NCI-H774 (cell line): ENCODE data around the gene FGGY.
"Not testable (repeated sequence)": the region's sequence is repeated elsewhere in the genome, so short reads cannot be mapped to it uniquely, and the experiment has no call there.

ENCODE experiments used
- DNase-seq: peaks from one replicate; lab custom pipeline; 2025; lab: John Stamatoyannopoulos, UW

Gene FGGY

GRCh38 chr1:59289570-59289969, 7.3 kb upstream of the FGGY start:
- DNase-seq = no peak

- no peak for DNase-seq
These were observed 6.5 kb upstream of the FGGY start for GRCh38 chr1:59290193-59290949.

- no peak for DNase-seq
These were observed 5.3 kb upstream of the FGGY start for GRCh38 chr1:59291561-59291960.

GRCh38 chr1:59292562-59292961, 4.3 kb upstream of the FGGY start:
- no peak for DNase-seq

- no peak for DNase-seq
These were observed 3.7 kb upstream of the FGGY start for GRCh38 chr1:59293206-59293605.

- no peak for DNase-seq
These were observed 3.0 kb upstream of the FGGY start for GRCh38 chr1:59293849-59294248.

- no peak for DNase-seq
These were observed 2.5 kb upstream of the FGGY start for GRCh38 chr1:59294423-59294822.

- no peak for DNase-seq
These were observed 1.3 kb upstream of the FGGY start for GRCh38 chr1:59295618-59296017.

- DNase-seq = no peak
These were observed 1.2 kb downstream of the FGGY start for GRCh38 chr1:59298026-59298583.

GRCh38 chr1:59298710-59299346, 1.9 kb downstream of the FGGY start:
- DNase-seq = no peak

- DNase-seq = not testable (repeated sequence)
These were observed 2.8 kb downstream of the FGGY start for GRCh38 chr1:59299670-59300069.

GRCh38 chr1:59302297-59302696, 5.4 kb downstream of the FGGY start:
- no peak for DNase-seq

- DNase-seq = no peak
These were observed 6.0 kb downstream of the FGGY start for GRCh38 chr1:59302871-59303270.

- no peak for DNase-seq
These were observed 8.3 kb downstream of the FGGY start for GRCh38 chr1:59305188-59305587.

GRCh38 chr1:59307591-59307990, 10.7 kb downstream of the FGGY start:
- no peak for DNase-seq

GRCh38 chr1:59308839-59309238, 11.9 kb downstream of the FGGY start:
- no peak for DNase-seq

GRCh38 chr1:59309392-59309791, 12.5 kb downstream of the FGGY start:
- DNase-seq = no peak

- DNase-seq = no peak
These were observed 13.1 kb downstream of the FGGY start for GRCh38 chr1:59309795-59310548.

- no peak for DNase-seq
These were observed 13.8 kb downstream of the FGGY start for GRCh38 chr1:59310549-59311250.

GRCh38 chr1:59314776-59315528, 18.1 kb downstream of the FGGY start:
- no peak for DNase-seq
